ENCODE results near the gene CARMIL3.

CARMIL3 gene

DNA sequence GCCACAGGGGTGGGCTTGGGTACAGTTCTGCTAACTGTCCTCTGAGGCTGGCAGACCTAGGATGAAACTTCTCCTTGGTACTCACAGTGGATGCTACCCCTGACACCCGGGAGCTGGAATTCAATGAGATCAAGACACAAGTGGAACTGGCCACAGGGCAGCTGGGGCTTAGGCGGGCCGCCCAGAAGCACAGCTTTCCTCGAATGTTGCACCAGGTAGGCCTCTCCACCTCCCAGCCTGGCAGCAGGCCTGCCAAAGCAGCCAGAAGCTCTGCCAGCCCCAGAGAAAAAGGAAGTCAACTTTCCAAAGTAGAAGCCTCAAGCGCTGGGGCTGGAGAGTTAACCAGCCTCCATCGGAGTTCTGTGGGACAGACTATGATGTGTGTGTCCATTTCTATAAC, 65.4 kb downstream of the CARMIL3 start:
- Histone ChIP-seq H3K79me2 (ENCODE audit: insufficient read depth, low read depth) (no peaks in the 10 kb centered on the region), H3K27me3 (ENCODE audit: insufficient read depth, low read depth) (no peaks in the 10 kb centered on the region), H3K9ac (no peak overlapping the region), H3K27ac (no peak overlapping the region), H3K4me1 (ENCODE audit: low read depth, poor library complexity, severe bottlenecking) (peaks cover 7% of the 10 kb centered on the region), H3K4me2 (no peak overlapping the region), H2AFZ (ENCODE audit: low read depth) (no peak overlapping the region), H3K4me3 (IDR thresholded peaks at IDR 0.05; ENCODE audit: insufficient read depth, low read depth, low read length) (no peak overlapping the region), H4K20me1 (ENCODE audit: insufficient read depth) (no peaks in the 10 kb centered on the region), H3K36me3 (ENCODE audit: insufficient read depth) (no peaks in the 10 kb centered on the region)
- TF ChIP-seq CTCF (conservative IDR thresholded peaks at IDR 0.05; ENCODE audit: low read depth, low read length) = no peak

Measured in KMS-11 (cell line).